ENCODE measurements around the gene SACS.
A peak's percentile ranks its signal among the peaks of the same experiment; 100 is the strongest.

SACS gene, protein sequence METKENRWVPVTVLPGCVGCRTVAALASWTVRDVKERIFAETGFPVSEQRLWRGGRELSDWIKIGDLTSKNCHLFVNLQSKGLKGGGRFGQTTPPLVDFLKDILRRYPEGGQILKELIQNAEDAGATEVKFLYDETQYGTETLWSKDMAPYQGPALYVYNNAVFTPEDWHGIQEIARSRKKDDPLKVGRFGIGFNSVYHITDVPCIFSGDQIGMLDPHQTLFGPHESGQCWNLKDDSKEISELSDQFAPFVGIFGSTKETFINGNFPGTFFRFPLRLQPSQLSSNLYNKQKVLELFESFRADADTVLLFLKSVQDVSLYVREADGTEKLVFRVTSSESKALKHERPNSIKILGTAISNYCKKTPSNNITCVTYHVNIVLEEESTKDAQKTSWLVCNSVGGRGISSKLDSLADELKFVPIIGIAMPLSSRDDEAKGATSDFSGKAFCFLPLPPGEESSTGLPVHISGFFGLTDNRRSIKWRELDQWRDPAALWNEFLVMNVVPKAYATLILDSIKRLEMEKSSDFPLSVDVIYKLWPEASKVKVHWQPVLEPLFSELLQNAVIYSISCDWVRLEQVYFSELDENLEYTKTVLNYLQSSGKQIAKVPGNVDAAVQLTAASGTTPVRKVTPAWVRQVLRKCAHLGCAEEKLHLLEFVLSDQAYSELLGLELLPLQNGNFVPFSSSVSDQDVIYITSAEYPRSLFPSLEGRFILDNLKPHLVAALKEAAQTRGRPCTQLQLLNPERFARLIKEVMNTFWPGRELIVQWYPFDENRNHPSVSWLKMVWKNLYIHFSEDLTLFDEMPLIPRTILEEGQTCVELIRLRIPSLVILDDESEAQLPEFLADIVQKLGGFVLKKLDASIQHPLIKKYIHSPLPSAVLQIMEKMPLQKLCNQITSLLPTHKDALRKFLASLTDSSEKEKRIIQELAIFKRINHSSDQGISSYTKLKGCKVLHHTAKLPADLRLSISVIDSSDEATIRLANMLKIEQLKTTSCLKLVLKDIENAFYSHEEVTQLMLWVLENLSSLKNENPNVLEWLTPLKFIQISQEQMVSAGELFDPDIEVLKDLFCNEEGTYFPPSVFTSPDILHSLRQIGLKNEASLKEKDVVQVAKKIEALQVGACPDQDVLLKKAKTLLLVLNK (N-terminal part only)

DNA sequence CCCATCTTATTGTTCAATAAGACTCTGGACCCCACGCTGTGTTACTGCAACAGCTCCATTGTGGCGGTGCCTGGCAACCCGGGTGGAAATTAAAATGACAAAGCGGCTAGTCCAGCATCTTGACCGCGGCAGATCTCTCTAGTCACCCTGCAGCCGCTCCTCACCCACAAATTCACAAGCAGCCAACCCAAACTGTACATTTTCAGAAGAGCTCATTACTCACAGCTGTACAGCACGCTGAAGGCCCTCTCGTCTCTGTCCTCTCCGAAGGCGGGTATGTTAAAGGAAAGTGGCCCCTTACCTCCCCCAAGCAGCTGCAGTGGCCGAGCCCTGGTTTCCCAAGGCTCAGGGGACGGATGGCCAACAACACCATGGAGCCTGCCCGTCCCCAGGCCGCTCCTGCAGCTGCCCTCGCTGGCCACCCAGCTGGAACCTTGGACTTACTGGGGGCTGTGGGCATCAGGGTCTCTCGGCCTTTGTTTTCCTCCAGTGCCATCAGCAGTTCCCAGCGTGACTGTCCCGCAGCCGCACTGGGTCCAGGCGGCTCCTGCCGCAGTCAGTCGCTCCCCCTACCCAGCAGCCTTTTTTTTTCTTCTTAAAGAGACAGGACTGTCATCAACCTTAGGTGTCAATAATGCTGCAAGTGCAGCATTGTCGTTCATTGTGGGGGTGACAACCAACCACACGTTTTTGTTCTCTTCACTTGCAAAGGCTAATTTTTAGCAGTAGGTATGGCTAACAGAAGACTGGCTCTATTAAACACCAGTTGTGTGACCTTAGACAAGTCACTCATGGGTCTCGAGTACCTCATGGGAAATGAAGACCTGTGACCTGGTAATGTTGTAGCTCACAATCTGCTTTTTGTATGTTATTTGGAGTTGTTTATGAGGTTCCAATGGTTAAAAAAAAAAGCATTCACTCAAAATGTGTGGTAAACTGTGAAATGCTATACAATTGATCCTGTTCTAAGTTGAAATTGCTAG is at the start of gene SACS:
Gene SACS (minus strand): TSS at position 532 of the 983 bp plus-strand sequence. CDS start 22,463 bp downstream, outside the sequence.
- no peak for DNase-seq

DNA sequence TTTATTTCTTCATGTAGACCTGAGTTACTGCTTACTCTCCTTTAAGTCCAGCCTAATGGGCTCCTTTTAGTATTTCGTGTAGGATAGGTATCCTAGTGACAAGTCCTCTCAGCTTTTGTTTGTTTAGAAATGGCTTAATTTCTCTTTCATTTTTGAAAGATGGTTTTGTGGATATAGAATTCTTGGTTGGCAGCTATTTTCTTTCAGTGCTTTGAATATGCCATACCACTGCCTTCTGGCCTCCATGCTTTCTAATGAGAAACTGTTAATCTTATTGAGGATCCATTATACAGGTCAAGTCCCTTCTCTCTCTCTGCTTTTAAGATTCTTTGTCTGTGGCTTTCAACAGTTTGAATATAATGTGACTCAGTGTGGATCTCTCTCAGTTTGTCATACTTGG is 46.8 kb upstream of the SACS start:
- DNase-seq = no peak

DNA sequence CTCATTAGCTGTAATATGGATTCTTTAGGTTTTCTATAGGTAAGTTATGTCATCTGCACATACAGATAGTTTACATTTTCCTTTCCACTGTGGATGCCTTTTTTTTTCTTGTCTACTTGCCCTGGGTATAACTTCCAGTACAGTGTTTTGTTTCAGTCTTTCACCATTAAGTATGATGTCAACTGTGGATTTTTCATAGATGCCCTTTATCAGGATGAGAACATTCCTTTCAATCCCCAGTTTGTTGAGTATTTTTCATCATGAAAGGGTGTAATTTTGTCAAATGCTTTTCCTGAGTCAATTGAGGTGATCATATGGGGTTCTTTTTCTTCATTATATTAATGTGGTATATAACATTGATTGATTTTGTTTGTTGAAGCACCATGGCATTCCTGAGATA is 43.6 kb upstream of the SACS start:
- no peak for DNase-seq

DNA sequence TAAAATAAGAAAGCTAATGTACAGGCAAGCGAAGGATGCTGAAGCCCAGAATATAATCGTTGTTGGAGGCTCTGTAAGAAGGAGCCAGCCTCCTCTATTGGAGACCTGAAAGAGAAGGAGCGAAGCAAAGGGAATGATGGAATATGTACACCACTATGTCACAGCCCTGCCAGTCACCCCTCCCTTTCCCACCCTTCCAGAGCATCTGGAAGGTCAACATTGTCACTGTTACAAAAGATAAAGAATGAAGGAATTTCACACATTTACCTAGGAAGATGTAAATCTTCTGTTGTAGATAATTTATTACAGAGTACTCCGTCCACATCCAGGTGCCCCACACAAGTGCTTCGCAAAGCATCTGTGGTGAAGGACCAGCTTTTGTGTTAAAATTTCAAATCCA is 39.7 kb upstream of the SACS start:
- no peak for DNase-seq

DNA sequence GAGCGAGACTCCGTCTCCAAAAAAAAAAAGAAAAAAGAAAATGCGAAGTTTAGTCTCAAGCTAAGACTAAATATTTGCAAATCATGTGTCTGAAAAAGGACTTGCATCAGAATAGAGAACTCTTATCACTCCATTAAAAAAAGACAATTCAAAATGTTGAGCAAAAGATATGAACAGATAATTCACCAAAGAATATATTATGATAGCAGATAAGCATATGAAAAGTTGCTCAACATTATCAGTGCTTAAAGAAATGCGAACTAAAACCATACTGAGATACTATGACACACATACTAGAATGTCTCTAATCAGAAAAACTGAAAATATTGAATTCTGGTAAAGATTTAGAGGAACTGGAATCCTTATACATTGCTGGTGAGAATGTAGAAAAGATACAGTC is 38.7 kb upstream of the SACS start:
- DNase-seq = no peak

DNA sequence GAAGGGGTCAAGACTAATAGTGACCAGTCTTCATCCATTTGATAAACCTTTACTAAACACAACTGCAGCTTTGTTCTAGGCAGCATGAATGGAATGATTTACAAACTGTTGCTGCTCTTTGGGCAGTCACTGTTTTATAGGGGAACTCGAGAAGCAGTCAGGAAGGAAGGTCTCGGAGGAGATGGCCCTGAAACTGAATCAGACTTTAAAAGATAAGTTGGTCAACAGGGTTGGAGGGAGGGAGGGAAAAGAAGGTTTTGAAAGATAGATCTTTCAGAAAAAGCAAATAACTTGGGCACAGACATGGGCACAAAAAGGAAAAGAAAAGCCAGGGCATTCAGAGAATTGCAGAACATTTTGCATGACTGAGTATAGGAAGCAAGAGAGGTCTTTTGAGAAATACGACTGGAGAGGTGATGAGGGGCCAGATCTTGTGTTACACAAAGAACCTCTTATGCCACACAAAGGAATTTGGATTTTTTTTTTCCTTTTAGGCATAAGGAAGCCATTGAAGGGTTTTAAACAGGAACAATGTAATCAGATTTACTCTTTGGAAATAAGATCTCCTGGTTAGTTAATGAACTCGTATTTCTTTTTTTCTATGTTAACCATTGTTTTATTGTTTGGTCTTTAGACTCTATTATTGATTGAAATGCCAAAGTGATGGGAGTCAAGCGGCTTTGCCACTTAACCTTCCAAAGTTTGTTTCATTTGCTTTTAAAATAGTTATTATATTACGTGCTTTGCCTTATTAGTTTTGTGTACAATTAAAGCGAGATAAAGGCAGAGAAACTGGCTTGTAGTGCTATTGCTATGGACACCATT is 37.5 kb upstream of the SACS start:
- no peak for DNase-seq

DNA sequence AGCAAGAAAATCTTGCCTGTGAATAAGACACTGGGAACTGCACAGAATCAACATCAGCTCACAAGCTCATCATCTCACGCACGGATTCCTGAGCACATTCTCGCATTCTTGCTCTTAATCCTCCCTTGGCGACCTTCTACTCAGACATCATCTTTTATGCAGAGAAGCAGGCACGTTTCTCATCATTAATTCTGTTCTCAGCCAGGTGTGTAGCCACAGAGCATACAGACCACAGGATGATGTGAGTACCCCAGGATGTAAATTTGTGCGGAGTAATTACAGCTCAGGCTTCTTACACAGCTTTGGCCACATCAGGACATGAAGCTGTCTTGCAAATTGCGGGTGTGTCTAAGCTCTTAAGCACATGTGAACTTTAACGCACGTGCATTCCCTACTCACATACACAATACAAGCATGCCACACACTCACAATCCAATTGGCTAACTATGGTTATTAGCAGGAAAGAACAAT is 36.5 kb upstream of the SACS start:
- no peak for DNase-seq

DNA sequence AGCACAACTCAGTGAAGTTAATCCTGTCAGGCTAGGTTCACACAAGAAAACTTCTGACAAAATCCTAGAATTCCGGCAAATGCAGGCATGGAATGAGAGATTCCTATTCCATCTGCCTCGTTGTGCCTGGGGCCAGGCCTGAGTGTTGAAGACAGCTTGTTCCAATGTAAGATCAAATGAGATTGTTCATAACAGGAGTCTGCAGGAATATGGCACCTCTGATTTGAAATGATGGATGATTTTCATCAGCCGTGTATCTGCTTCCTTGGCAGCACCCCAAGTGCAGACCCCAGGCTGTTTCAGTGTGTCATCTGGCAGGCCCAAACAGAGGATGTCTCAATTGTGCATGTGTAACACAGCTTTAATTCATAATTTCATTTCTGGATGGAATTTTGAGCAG is 35.3 kb upstream of the SACS start:
- no peak for DNase-seq

DNA sequence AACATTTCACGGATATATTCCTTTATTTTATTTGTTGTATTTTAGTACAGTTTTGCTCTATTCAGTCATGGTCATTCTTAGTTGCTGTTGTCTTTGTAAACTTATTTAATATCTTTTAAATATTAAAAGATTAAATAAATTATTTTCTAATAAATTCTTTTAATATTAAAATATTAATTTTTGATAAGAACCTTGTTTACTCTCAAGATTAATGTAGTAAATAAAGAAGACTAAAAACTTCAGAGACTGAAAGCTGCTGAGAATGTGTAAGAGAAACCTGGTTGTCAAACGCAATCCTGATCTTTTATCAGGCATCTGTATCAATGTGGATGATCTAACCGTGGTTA is 34.4 kb upstream of the SACS start:
- DNase-seq = no peak

DNA sequence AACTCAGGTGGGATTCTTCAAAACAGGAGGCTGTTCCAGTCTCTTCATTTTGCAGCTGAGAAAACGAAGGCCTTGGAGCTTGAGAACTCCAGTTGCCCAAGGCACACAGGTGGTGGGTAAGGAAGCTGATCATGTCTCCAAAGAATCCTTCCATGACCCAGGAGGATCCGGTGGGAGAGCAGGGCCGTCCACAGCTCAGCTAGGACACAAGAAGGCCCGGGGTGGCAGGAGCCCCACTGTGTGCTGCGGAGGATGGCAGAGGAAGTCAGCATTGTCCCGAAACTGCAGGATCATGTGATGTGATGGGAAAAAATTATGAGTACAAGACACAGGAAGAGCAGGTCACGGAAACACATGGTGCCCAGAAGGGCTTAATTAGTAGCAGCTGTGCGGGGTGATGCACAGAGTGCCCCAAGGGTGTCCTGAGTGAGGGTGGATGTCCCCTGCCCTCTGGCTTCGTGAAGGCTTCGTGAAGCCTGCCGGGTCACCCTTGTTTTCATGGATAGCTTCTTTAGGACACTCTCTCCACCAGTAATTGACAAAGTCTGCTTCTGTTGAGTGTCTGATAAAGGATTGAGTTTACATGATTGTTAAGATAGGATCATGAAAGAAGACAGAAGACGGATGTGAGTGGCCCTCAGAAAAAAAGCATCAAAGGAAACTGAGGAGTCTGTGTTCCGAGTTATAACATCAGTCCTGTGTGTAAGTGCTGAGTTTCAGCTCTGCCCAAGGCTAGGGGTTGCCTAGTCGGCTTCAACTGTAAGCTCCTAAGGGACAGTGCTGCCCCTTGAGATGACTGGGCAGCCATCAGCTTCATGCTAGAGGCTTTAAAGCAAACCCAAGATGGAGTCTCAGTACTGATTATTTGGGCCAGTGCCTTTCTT is 33.8 kb upstream of the SACS start:
- DNase-seq = no peak

DNA sequence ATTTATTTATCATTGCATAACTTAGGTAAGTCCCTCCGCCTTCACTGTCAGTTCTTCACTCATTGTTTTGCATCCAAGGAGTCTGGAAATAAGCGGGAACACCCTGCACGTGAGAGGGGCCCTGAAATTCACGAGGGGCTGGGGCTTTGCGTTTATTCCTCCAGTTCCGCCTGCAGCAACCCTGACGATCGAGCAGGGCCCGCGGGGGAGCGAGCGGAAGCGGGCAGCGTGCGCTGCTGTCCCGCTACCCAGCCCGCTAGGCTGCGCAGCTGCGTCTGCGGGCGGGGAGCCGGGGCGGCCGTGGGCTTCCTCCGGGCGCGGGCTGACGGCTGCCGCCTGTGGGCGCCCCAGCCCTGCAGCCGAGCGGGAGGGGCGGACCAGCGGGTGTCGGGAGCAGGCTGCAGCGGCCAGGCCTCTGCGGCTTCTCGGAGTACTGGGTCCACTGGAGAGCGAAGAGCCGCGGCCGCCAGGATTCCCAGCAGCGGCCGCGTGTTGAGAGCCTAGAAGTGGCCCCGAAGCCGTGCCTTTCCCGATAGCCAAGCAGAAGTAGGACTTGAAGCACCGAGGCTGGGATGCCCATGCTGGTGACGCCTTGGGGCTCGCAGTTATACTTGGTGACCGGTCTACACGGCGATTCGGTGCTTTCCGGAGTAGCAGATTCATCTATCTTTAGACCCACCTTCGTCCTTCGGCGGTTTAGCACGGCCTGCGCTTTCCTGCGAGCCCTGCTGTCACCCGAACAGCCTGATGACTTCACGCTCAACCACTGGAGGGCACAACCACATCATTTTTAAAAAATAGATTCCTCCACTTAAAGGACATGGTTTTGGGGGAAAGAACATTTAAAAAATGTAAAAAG is 32.9 kb upstream of the SACS start:
- DNase-seq = peak; percentile 17

DNA sequence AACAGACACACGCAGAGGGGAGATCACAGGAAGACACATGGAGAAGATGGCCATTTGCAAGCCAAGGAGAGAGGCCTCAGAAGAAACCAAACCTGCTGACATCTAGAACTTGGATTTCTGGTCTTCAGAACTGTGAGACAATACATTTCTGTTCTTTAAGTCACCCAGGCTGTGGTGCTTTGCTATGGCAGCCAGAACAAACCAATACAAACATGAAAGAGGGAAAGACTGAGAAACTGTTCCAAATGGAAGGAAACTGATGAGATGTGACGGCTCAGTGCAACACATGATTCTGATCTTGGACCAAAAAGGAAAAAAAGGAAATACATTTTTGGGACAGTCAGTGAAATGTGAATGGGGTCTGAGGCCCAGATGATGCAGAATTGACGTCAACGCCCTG is 30.2 kb upstream of the SACS start:
- DNase-seq = no peak

DNA sequence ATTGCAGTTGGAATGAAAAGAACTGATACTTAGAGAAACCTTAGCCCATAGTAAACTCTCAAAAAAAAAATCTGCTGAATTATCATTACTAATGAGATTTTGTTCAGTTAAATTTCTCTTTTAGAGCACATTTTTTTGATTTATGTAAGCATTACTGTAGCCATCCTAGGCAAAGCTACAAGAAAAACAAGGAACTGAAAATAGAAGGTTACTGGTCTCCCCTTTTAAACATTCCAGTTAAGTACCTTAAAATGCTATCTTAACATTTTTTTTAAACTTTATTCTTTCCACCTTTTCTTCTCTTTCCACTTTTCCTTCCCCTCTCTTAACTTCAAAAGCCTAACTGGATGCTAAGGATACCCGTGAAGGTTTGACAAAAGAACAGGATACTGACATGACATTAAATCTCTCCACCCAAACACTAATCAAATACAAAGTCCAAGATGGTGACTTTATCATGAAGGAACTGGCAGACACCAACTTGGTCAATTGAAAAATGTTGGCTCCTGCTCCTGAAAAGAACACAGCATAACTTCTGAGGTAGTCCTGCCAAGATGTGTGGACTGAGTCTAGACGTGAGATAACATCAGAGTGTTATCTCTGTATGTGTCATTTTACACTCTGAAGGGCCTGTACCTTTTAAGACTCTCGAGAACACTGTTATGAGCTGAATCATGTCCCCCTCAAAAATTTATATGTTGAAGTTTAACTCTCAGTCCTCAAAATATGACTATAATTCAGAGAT is 29.5 kb upstream of the SACS start:
- DNase-seq = no peak

DNA sequence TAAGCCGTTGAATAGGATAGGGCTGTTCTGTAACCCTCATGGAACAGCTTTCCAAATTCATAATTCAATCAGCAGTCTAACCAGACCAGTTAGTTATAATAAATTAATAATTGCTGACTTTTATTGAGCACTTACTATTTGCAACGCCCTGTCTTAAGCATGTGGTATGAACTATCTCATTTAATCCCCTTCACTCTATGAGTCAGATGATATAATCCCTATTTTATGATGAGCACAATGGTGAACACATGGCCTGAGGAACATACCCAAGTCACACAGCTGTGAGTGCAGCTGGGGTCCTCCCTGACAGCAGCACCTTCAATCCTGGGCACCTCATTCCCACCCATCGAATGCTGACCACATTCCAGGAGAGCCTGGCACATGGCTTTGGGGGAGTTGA is 28.0 kb upstream of the SACS start:
- DNase-seq = no peak

DNA sequence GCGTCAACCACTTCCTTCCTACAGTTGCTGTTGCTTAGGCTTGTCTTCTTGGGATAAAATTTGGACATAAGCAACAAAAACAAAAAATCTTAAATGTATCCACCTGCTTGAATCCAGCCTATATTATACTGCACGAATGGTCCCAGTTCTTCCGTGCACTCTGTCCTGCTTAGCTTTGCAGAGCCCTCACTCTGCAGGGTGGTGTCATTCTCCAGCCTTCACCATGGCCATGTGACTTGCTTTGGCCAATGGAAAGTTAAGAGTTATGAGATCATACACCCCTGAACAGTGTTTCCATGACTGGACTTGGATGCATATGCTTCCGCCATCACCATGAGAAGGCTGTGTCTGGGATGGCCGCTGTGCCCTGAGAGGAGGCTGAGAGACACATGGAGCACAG is 27.4 kb upstream of the SACS start:
- DNase-seq = no peak

DNA sequence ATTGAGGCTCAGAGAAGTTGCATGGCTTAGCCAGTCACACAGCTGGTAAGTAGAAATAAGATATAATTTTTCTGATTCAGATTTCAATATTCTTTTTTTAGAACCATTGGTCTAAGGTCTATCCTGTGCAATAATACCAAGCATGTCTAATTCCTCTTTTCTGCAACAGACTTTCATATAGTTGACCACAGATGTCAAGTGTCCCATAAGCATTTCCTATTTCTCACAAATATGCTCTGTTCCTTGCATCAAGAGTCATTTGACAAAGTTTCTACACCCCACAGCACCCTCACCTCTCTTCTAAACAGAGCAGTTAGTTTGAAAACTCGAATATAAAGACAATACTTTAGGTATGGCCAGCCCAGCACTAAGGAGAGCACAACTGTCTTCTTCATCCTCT is 26.8 kb upstream of the SACS start:
- no peak for DNase-seq

DNA sequence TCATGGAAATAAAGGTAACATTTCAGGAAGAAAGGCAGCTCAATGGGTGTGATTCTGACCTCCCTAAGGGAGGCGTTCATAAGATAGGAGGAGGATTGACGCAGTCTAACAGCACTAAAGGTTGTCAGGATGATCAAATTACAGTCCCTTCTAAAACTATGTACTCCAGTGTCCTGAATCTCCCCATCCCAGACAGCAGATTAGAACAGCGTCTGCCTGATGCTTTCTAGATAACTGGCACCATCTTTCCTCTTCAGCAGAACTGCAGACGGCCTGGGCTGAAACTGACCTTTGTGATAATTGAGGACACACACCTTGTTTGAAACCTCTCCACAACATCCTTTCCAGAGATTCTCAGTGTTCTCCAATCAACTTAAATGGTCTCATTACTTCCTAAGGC is 25.5 kb upstream of the SACS start:
- no peak for DNase-seq

DNA sequence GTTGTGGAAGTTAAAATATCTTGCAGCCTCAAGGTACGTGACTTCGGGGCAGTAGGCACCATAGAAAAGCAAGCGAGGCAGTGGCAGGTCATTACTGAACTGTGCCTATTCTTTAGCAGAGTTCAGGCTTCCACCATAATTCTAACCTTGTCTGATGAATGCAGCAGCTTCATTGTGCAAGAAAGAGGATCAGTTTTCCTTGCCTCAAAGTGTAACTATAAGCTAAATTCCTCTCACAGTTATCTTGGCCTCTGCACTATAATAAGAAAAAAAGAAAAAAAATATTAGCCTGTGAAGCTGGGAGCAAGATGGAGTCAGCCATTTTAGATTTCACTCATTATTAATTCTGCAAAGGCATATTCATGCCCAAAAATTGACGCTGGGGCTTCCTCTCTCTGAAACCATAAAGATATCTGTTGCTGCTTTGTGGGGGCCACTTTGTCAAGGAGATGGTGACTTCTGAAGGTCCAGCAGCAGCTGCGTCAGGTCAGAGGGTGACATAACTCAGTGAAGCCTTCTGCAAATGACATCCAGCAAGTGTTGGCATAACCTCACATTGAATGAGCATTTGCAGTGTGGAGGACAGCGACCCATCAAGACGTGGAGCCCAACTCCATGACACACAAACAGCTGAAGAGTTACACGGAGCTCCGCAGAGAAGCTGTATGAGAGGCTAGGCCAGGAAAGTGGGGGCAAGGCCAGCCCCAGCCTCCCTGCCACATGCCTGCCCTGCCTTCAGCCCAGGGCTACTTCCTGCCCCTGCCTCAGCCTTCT is 23.1 kb upstream of the SACS start:
- DNase-seq = no peak

All from NCI-H1436 (cell line).